K562 (cell line): ENCODE measurements around the gene RALGAPB. TPM values are rescaled to one million over a fixed set of nuclear protein-coding genes. Genes with fewer than 3 reads are reported as not detected.

ENCODE experiments used
- ATAC-seq: fragments of 200-7000 bp; cut with Tn5 transposase; 3 replicates; pipeline ENCODE4 v1.9.1; 2020; ENCODE audit warnings: moderate library complexity
- BruUV-seq: library from RNA; stranded (reverse); fragments of 400-500 nt; replicated peaks from 2 replicates; lab custom pipeline; 2021; lab: Mats Ljungman, UMichigan
- CTCF ChIA-PET: fragments of 300-600 bp; formaldehyde crosslinking; extraction: SDS; loops from one replicate; lab custom pipeline; 2021; ENCODE audit warnings: low intra/inter-chr PET ratio; lab: Yijun Ruan, JAX
- POLR2A ChIA-PET: fragments of 300-600, 350-650 bp; sonication (Branson Sonifier 250); formaldehyde crosslinking; extraction: SDS; loops from one replicate; lab custom pipeline; 2021; ENCODE audit warnings: antibody characterized with exemption, inconsistent platforms; lab: Yijun Ruan, JAX
- DNase-seq, 4 experiments: peaks; one replicate each; pipeline versions ENCODE4 v3.0.0 to v3.0.0-alpha.2; 2011 to 2018; ENCODE audit warnings: low spot score in 3 of 4, mixed read lengths in 3 of 4; ENCODE audit errors: extremely low read depth in 1 of 4
- FAIRE-seq: peaks from 2 replicates; lab custom pipeline; 2011; peaks lifted over from hg19 to GRCh38; lab: Jason Lieb, UNC
- H2AFZ ChIP-seq: 2 replicates; pipeline ENCODE4 v1.6.0; 2011; ENCODE audit warnings: low read depth, low read length, control low read depth, inconsistent platforms
- H3K27ac ChIP-seq: fragments of 200-600 bp; 3 replicates; pipeline ENCODE4 v1.8.0; 2011; ENCODE audit warnings: low read depth, mild to moderate bottlenecking, control low read depth, inconsistent platforms, low read length, moderate library complexity, mixed read lengths; ENCODE audit errors: extremely low read depth
- H3K27me3 ChIP-seq, 2 experiments: fragments of 300-600 bp in 1 of 2; 2 replicates in 1 of 2; 3 replicates in 1 of 2; pipeline versions ENCODE4 v1.6.0 to v1.8.0; 2011; ENCODE audit warnings: inconsistent platforms in 2 of 2, low read length in 2 of 2, mild to moderate bottlenecking in 1 of 2, mixed read lengths in 1 of 2, moderate library complexity in 1 of 2; ENCODE audit not compliant: control insufficient read depth in 2 of 2, insufficient read depth in 2 of 2
- H3K36me3 ChIP-seq: fragments of 300-600 bp; 3 replicates; pipeline ENCODE4 v1.8.0; 2011; ENCODE audit warnings: mild to moderate bottlenecking, low read length, inconsistent platforms; ENCODE audit not compliant: control insufficient read depth, insufficient read depth
- H3K4me1 ChIP-seq, 2 experiments: fragments of 200-600 bp in 1 of 2; replicated peaks in 1 of 2; 2 replicates in 1 of 2; 3 replicates in 1 of 2; pipeline versions ENCODE4 v1.5.1 to v1.8.0; 2011; ENCODE audit warnings: inconsistent platforms in 2 of 2, low read length in 2 of 2, mild to moderate bottlenecking in 1 of 2, mixed read lengths in 1 of 2, moderate library complexity in 1 of 2; ENCODE audit not compliant: control insufficient read depth in 2 of 2, insufficient read depth in 2 of 2
- H3K4me2 ChIP-seq: 2 replicates; pipeline ENCODE4 v1.6.1; 2011; ENCODE audit warnings: low read length, control low read depth, inconsistent platforms, mixed read lengths; ENCODE audit not compliant: insufficient read depth
- H3K4me3 ChIP-seq: fragments of 200-600 bp; sonication (generic), shearing (Covaris generic); 2 replicates; pipeline ENCODE4 v1.5.1; 2016; ENCODE audit warnings: control low read depth, inconsistent platforms
- H3K79me2 ChIP-seq: fragments of 200-600 bp; 3 replicates; pipeline ENCODE4 v1.8.0; 2011; ENCODE audit warnings: low read length, inconsistent platforms; ENCODE audit not compliant: control insufficient read depth, insufficient read depth
- H3K9ac ChIP-seq, 2 experiments: 2 replicates each; pipeline versions ENCODE4 v1.6.0 to v1.6.1; 2011; ENCODE audit warnings: low read depth in 2 of 2, low read length in 2 of 2, control low read depth in 1 of 2, inconsistent platforms in 1 of 2, mild to moderate bottlenecking in 1 of 2, mixed read lengths in 1 of 2; ENCODE audit not compliant: insufficient read depth in 1 of 2
- H3K9me1 ChIP-seq: one replicate; pipeline ENCODE4 v1.6.0; 2011; ENCODE audit warnings: inconsistent platforms, mild to moderate bottlenecking, low read length, moderate library complexity; ENCODE audit not compliant: control insufficient read depth, insufficient read depth
- H3K9me3 ChIP-seq: replicated peaks from 2 replicates; pipeline ENCODE4 v1.5.1; 2011; ENCODE audit warnings: low read depth, low read length, inconsistent platforms; ENCODE audit not compliant: control insufficient read depth, insufficient read depth
- H4K20me1 ChIP-seq: replicated peaks from 2 replicates; pipeline ENCODE4 v1.6.1; 2011; ENCODE audit warnings: low read length, inconsistent platforms, mixed read lengths; ENCODE audit not compliant: control insufficient read depth, insufficient read depth
- ARID1B ChIP-seq: fragments of 450-650 bp; IDR thresholded peaks from 2 replicates; pipeline ENCODE4 v1.6.1; 2016; ENCODE audit warnings: antibody characterized with exemption, mild to moderate bottlenecking, inconsistent platforms
- KHSRP ChIP-seq: fragments of 450-650 bp; IDR thresholded peaks from 2 replicates; pipeline ENCODE4 v1.6.1; 2017
- MCM3 ChIP-seq: fragments of 450-650 bp; IDR thresholded peaks from 2 replicates; pipeline ENCODE4 v1.6.1; 2016
- NELFE ChIP-seq: IDR thresholded peaks from 2 replicates; pipeline ENCODE4 v1.6.1; 2011; ENCODE audit warnings: mild to moderate bottlenecking; ENCODE audit not compliant: insufficient read depth, insufficient read length
- NRF1 ChIP-seq, 2 experiments: fragments of 450-650 bp; IDR thresholded peaks in 1 of 2; conservative IDR thresholded peaks in 1 of 2; 2 replicates each; pipeline ENCODE4 v1.6.1; 2014; ENCODE audit warnings: mild to moderate bottlenecking in 2 of 2
- PRPF4 ChIP-seq: fragments of 200-400 bp; formaldehyde crosslinking; IDR thresholded peaks from one replicate; pipeline ENCODE4 v1.6.1; 2017; ENCODE audit warnings: low read length, low read depth, mild to moderate bottlenecking; ENCODE audit not compliant: insufficient read depth, poor library complexity, severe bottlenecking
- RNF2 ChIP-seq: sonication (generic); IDR thresholded peaks from 2 replicates; pipeline ENCODE4 v1.6.1; 2016
- SUPT5H ChIP-seq: fragments of 450-650 bp; IDR thresholded peaks from 2 replicates; pipeline ENCODE4 v1.6.1; 2016
- TAF9B ChIP-seq: fragments of 450-650 bp; IDR thresholded peaks from 2 replicates; pipeline ENCODE4 v1.6.1; 2018; ENCODE audit warnings: mild to moderate bottlenecking; ENCODE audit not compliant: partially characterized antibody
- TGIF2 ChIP-seq: sonication (generic); formaldehyde crosslinking; IDR thresholded peaks from 2 replicates; pipeline ENCODE4 v1.8.1; 2022; ENCODE audit warnings: mild to moderate bottlenecking, missing genetic modification reagents, moderate library complexity
- ZBTB1 ChIP-seq: sonication (generic); formaldehyde crosslinking; IDR thresholded peaks from 2 replicates; pipeline ENCODE4 v1.8.1; 2023; ENCODE audit warnings: missing genetic modification reagents, low read depth, mild to moderate bottlenecking, borderline replicate concordance
- ZFPM2 ChIP-seq: fragments of 250-450 bp; sonication (Bioruptor Pico); IDR thresholded peaks from 2 replicates; pipeline ENCODE4 v1.5.1; 2022; ENCODE audit warnings: mild to moderate bottlenecking
- ZNF143 ChIP-seq: sonication (generic); formaldehyde crosslinking; IDR thresholded peaks from 2 replicates; pipeline ENCODE4 v1.9.0; 2022; ENCODE audit warnings: mild to moderate bottlenecking, missing genetic modification reagents
- ZNF696 ChIP-seq: fragments of 250-450 bp; sonication (Bioruptor Pico); conservative IDR thresholded peaks from 2 replicates; pipeline ENCODE4 v1.4.0; 2020; ENCODE audit warnings: mild to moderate bottlenecking, moderate library complexity
- WGBS: fragments of 100-300 bp; shearing (Covaris generic); methylation state at CpG from one replicate; pipeline ENCODE4 v1.1.6; 2016; ENCODE audit warnings: low coverage, mixed read lengths; ENCODE audit not compliant: insufficient coverage; ENCODE audit errors: missing lambda C conversion rate; 5-methylcytosine and 5-hydroxymethylcytosine counted together
- in situ Hi-C: fragments of 300-500 bp; cut with MboI; formaldehyde crosslinking; loops from 4 replicates; pipeline ENCODE4 v1.15.0; 2018; ENCODE audit warnings: inconsistent platforms, mixed read lengths
- intact Hi-C: fragments of 100-400 bp; cut with micrococcal nuclease; formaldehyde crosslinking; loops from 2 replicates; pipeline ENCODE4 v1.14.2; 2022
- polyA plus RNA-seq, 8 experiments: library from polyadenylated mRNA; depleted of rRNA in 4 of 8; stranded (reverse) in 5 of 8; unstranded in 3 of 8; fragments of >200 nt; fragmentation: Nextera tagmentation in 2 of 8; fragmentation: Illumina TruSeq in 1 of 8; extraction: Ambion mirVana in 2 of 8; extraction: Trizol in 1 of 8; gene quantifications; 2 replicates each; pipeline versions ENCODE4 v1.2.1 to v1.2.3, GENCODE V29; 2011 to 2014; ENCODE audit warnings: inconsistent platforms in 1 of 8, missing spikeins in 1 of 8
- total RNA-seq, 7 experiments: library from RNA; depleted of rRNA in 6 of 7; stranded (reverse); fragments of >200 nt in 6 of 7; fragmentation: Illumina TruSeq in 2 of 7; extraction: Trizol in 2 of 7; gene quantifications; 2 replicates each; pipeline versions ENCODE4 v1.2.1 to v1.2.3, GENCODE V29; 2011 to 2021; ENCODE audit warnings: low replicate concordance in 1 of 7
- TF ChIP-seq, protein P1 (sequence below), 2 experiments: fragments of 250-450 bp in 1 of 2; fragments of 450-650 bp in 1 of 2; sonication (Bioruptor Pico) in 1 of 2; IDR thresholded peaks; 2 replicates each; pipeline versions ENCODE4 v1.6.1 to v1.8.0; 2016 to 2021; ENCODE audit warnings: mild to moderate bottlenecking in 2 of 2, moderate library complexity in 2 of 2, missing compliant biosample characterization in 1 of 2, missing genetic modification characterization in 1 of 2
- TF ChIP-seq, protein P2 (sequence below), 2 experiments: fragments of 450-650 bp; conservative IDR thresholded peaks; 2 replicates each; pipeline ENCODE4 v1.6.1; 2017; ENCODE audit warnings: mild to moderate bottlenecking in 2 of 2, moderate library complexity in 2 of 2

Gene RALGAPB
- total and polyA plus RNA-seq, 9 of the 15 experiments (the other 6 are each of a cell fraction or from before 2014, with no cell fraction given) = 4.3 to 25.6 (median 13.6) TPM

DNA sequence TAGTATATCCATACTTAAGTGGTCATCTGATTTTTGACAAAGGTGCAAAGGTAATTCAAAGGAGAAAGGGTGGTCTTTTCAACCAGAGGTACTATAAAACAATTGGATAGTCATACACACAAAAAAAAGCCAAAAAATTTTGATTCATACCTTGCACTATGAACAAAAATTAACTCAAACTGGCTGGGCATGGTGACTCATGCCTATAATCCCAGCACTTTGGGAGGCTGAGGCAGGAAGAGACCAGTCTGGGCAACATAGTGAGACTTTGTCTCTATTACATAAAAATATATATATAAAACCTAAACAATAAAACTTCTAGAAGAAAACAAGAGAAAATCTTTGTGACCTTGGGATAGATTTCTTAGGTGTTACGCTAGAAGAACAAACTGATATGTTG is 64.5 kb downstream of the RALGAPB start:
- no peak for TF ChIP-seq ZNF143 (CRISPR knock-in tag)
- FAIRE-seq = no peak
- no TSS peak for BruUV-seq
- DNase-seq = no peak
- ATAC-seq = no peak
- ChIA-PET POLR2A (interaction anchor here (0.5 kb wide), 1 partner anchor 20 kb away, joined by 3 read pairs; no protein-coding TSS in a partner anchor), CTCF (no interaction called here)
- WGBS = 100% methylated on average over 1 of the region's 1 CpG
- intact Hi-C loops = no loop called here
- Histone ChIP-seq H3K27ac (no peak overlapping the region), H3K27me3 (no peaks in the 10 kb centered on the region), H4K20me1 (no peaks in the 10 kb centered on the region), H3K79me2 (no peaks in the 10 kb centered on the region), H3K4me3 (no peak overlapping the region), H3K9me1 (no peaks in the 10 kb centered on the region), H2AFZ (no peak overlapping the region), H3K4me2 (no peak overlapping the region), H3K9ac (no peak overlapping the region), H3K9me3 (no peaks in the 10 kb centered on the region), H3K36me3 (peaks cover 76% of the 10 kb centered on the region), H3K4me1 (no peaks in the 10 kb centered on the region)
- in situ Hi-C loops = no loop called here

DNA sequence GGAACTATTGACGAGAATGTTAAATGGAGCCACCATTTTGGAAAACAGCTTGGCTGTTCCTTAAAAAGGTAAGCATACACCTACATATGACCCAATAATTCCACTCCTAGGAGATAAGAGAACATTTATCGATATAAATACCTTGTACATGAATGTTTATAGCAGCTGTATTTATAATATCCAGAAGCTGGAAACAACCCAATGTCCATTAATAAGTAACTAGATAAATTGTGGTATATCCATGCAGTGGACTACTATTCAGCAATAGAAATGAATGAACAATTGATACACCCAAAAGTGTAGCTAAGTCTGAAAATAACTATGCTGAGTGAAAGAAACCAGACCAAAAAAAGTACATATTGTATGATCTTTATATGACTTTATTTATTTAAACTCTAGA is 66.1 kb downstream of the RALGAPB start:
- in situ Hi-C loops = no loop called here
- TF ChIP-seq MCM3 (no peak), PRPF4 (no peak), RNF2 (no peak), SUPT5H (no peak), TAF9B (no peak), KHSRP (no peak), ZFPM2 (CRISPR knock-in tag) (no peak), ARID1B (no peak), TGIF2 (no peak), NRF1 (conservative IDR thresholded peaks at IDR 0.05 in 1 of 2, IDR thresholded peaks at IDR 0.05 in 1 of 2) (no peak), ZBTB1 (CRISPR knock-in tag) (no peak), ZNF696 (no peak), NELFE (no peak)
- TF ChIP-seq, protein P1, sequence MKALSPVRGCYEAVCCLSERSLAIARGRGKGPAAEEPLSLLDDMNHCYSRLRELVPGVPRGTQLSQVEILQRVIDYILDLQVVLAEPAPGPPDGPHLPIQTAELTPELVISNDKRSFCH (CRISPR knock-in tag; IDR thresholded peaks at IDR 0.05) = no peak
- TF ChIP-seq, protein P1 (tag; IDR thresholded peaks at IDR 0.05) = no peak
- TF ChIP-seq, protein P2, sequence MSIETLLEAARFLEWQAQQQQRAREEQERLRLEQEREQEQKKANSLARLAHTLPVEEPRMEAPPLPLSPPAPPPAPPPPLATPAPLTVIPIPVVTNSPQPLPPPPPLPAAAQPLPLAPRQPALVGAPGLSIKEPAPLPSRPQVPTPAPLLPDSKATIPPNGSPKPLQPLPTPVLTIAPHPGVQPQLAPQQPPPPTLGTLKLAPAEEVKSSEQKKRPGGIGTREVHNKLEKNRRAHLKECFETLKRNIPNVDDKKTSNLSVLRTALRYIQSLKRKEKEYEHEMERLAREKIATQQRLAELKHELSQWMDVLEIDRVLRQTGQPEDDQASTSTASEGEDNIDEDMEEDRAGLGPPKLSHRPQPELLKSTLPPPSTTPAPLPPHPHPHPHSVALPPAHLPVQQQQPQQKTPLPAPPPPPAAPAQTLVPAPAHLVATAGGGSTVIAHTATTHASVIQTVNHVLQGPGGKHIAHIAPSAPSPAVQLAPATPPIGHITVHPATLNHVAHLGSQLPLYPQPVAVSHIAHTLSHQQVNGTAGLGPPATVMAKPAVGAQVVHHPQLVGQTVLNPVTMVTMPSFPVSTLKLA (conservative IDR thresholded peaks at IDR 0.05) = no peak

More for the DNA sequence above, 66.1 kb downstream of the RALGAPB start:
- Histone ChIP-seq H3K4me3 (no peak overlapping the region), H3K4me1 (no peaks in the 10 kb centered on the region), H3K9ac (no peak overlapping the region), H4K20me1 (no peaks in the 10 kb centered on the region), H3K27ac (no peak overlapping the region), H2AFZ (no peak overlapping the region), H3K9me3 (no peaks in the 10 kb centered on the region), H3K79me2 (no peaks in the 10 kb centered on the region), H3K9me1 (no peaks in the 10 kb centered on the region), H3K4me2 (no peak overlapping the region), H3K27me3 (no peaks in the 10 kb centered on the region), H3K36me3 (peaks cover 77% of the 10 kb centered on the region)
- 93% methylated on average over 2 of the region's 2 CpGs for WGBS
- CTCF ChIA-PET = no interaction called here
- no peak for DNase-seq
- no peak for ATAC-seq
- POLR2A ChIA-PET = interaction anchor here (1.3 to 1.6 kb wide), 3 partner anchors 9 to 112 kb away, joined by 3 to 4 read pairs (median 3); no protein-coding TSS in a partner anchor
- intact Hi-C loops = no loop called here
- no peak for FAIRE-seq
- no TSS peak for BruUV-seq
